Neuronal stem cell (in vitro differentiated cells): ENCODE data around the gene NARF.
"Not testable (repeated sequence)": the region's sequence is repeated elsewhere in the genome, so short reads cannot be mapped to it uniquely, and the experiment has no call there.

Source experiments
- DNase-seq: peaks from one replicate; pipeline ENCODE4 v3.0.0-alpha.2; 2013; ENCODE audit warnings: low spot score
- H2AFZ ChIP-seq: one replicate; pipeline ENCODE4 v1.6.1; 2013; ENCODE audit warnings: mild to moderate bottlenecking, low read length, inconsistent platforms
- H2AK5ac ChIP-seq: 2 replicates; pipeline ENCODE4 v1.6.1; 2013; ENCODE audit warnings: low read depth, mild to moderate bottlenecking, inconsistent platforms, low read length, moderate library complexity, mixed read lengths
- H2BK120ac ChIP-seq: 2 replicates; pipeline ENCODE4 v1.6.1; 2013; ENCODE audit warnings: low read depth, mild to moderate bottlenecking, inconsistent platforms, low read length, moderate library complexity, mixed read lengths
- H2BK12ac ChIP-seq: one replicate; pipeline ENCODE4 v1.6.1; 2013; ENCODE audit warnings: low read length, inconsistent platforms
- H2BK15ac ChIP-seq: 2 replicates; pipeline ENCODE4 v1.6.1; 2013; ENCODE audit warnings: mild to moderate bottlenecking, low read length, inconsistent platforms, mixed read lengths
- H2BK5ac ChIP-seq: one replicate; pipeline ENCODE4 v1.6.1; 2013; ENCODE audit warnings: inconsistent platforms, mild to moderate bottlenecking, low read length, moderate library complexity
- H3K14ac ChIP-seq: one replicate; pipeline ENCODE4 v1.6.1; 2013; ENCODE audit warnings: low read length, inconsistent platforms
- H3K18ac ChIP-seq: 2 replicates; pipeline ENCODE4 v1.6.1; 2013; ENCODE audit warnings: low read length, inconsistent platforms
- H3K23ac ChIP-seq: 2 replicates; pipeline ENCODE4 v1.6.1; 2013; ENCODE audit warnings: low read depth, mild to moderate bottlenecking, mixed read lengths, low read length, inconsistent platforms; ENCODE audit not compliant: poor library complexity
- H3K27ac ChIP-seq: replicated peaks from 3 replicates; pipeline ENCODE4 v1.5.1; 2013; ENCODE audit warnings: low read length, inconsistent platforms
- H3K27me3 ChIP-seq, 3 experiments: 2 replicates each; pipeline ENCODE4 v1.6.1; 2013; ENCODE audit warnings: low read length in 3 of 3, mild to moderate bottlenecking in 2 of 3, inconsistent platforms in 1 of 3, low read depth in 1 of 3, mixed read lengths in 1 of 3, moderate library complexity in 1 of 3; ENCODE audit not compliant: control insufficient read depth in 3 of 3, insufficient read depth in 3 of 3
- H3K36me3 ChIP-seq, 2 donors: replicated peaks in 1 of 2; 2 replicates each; pipeline ENCODE4 v1.6.1; 2013; ENCODE audit warnings: low read length in 2 of 2; ENCODE audit not compliant: control insufficient read depth in 2 of 2, insufficient read depth in 2 of 2
- H3K4ac ChIP-seq: 2 replicates; pipeline ENCODE4 v1.6.1; 2013; ENCODE audit warnings: inconsistent platforms, mild to moderate bottlenecking, low read length, moderate library complexity
- H3K4me1 ChIP-seq, 2 donors: 1 replicate in 1 of 2; 2 replicates in 1 of 2; pipeline ENCODE4 v1.6.1; 2013; ENCODE audit warnings: low read length in 2 of 2, low read depth in 1 of 2; ENCODE audit not compliant: control insufficient read depth in 2 of 2, insufficient read depth in 1 of 2
- H3K4me2 ChIP-seq: one replicate; pipeline ENCODE4 v1.6.1; 2013; ENCODE audit warnings: mild to moderate bottlenecking, low read length, inconsistent platforms; ENCODE audit not compliant: insufficient read depth, poor library complexity, severe bottlenecking
- H3K4me3 ChIP-seq, 2 donors: 2 replicates each; pipeline ENCODE4 v1.5.1; 2013; ENCODE audit warnings: low read length in 2 of 2, mild to moderate bottlenecking in 2 of 2, inconsistent platforms in 1 of 2, moderate library complexity in 1 of 2
- H3K79me1 ChIP-seq: one replicate; pipeline ENCODE4 v1.6.1; 2013; ENCODE audit warnings: low read depth, mild to moderate bottlenecking, inconsistent platforms, low read length, moderate library complexity
- H3K9ac ChIP-seq: one replicate; pipeline ENCODE4 v1.6.1; 2013; ENCODE audit warnings: mild to moderate bottlenecking, low read depth, low read length, inconsistent platforms; ENCODE audit not compliant: poor library complexity
- H3K9me3 ChIP-seq, 2 donors: replicated peaks in 1 of 2; 2 replicates each; pipeline versions ENCODE3 to v1.6.1; 2013; ENCODE audit warnings: low read length in 2 of 2, mild to moderate bottlenecking in 2 of 2, inconsistent platforms in 1 of 2, low read depth in 1 of 2, mixed read lengths in 1 of 2, moderate library complexity in 1 of 2; ENCODE audit not compliant: control insufficient read depth in 2 of 2, insufficient read depth in 1 of 2
- H4K8ac ChIP-seq: one replicate; pipeline ENCODE4 v1.6.1; 2013; ENCODE audit warnings: low read depth, mild to moderate bottlenecking, inconsistent platforms, low read length, moderate library complexity
- H4K91ac ChIP-seq: one replicate; pipeline ENCODE4 v1.6.1; 2013; ENCODE audit warnings: low read length, low read depth, mild to moderate bottlenecking, inconsistent platforms; ENCODE audit not compliant: poor library complexity
- WGBS, 2 donors: extraction: QIAGEN DNeasy Blood & Tissue Kit; methylation state at CpG; one replicate each; pipeline ENCODE4 v1.1.7; 2013; ENCODE audit warnings: missing lambda C conversion rate in 2 of 2, mixed read lengths in 1 of 2; ENCODE audit not compliant: insufficient read length in 2 of 2, insufficient replicate concordance in 1 of 2; ENCODE audit errors: extremely low coverage in 2 of 2; 5-methylcytosine and 5-hydroxymethylcytosine counted together

NARF gene

GRCh38 chr17:82449883-82450356, 8.6 kb upstream of the NARF start:
- H2BK5ac ChIP-seq: peak overlapping the region; percentile 87
- peak overlapping the region; percentile 96 for H2AK5ac ChIP-seq
- H3K18ac ChIP-seq: peak overlapping the region; percentile 99
- H2BK15ac ChIP-seq: no peak overlapping the region
- peak overlapping the region; percentile 94 for H3K14ac ChIP-seq
- H3K4ac ChIP-seq: peak overlapping the region; percentile 66
- peaks cover 7 to 37% of the 10 kb centered on the region in 2 donors for H3K36me3 ChIP-seq
- H2BK12ac ChIP-seq: no peak overlapping the region
- no peak overlapping the region for H3K23ac ChIP-seq
- WGBS, 2 donors: no CpG with 5 or more reads among the region's 18 CpGs
- H3K27ac ChIP-seq: no peak overlapping the region
- peaks cover 10 to 16% of the 10 kb centered on the region in 2 donors for H3K4me1 ChIP-seq
- peaks cover 20% of the 10 kb centered on the region for H3K79me1 ChIP-seq
- no peak overlapping the region for H2BK120ac ChIP-seq
- no peak overlapping the region for H4K8ac ChIP-seq
- peak overlapping the region; percentile 64 for H3K4me2 ChIP-seq
- H4K91ac ChIP-seq: no peak overlapping the region
- no peak for DNase-seq
- peaks cover 2 to 13% of the 10 kb centered on the region in 2 donors for H3K9me3 ChIP-seq
- peak overlapping the region; percentile 93 for H2AFZ ChIP-seq
- peak overlapping the region; percentile 96 for H3K9ac ChIP-seq
- no peaks in the 10 kb centered on the region for H3K27me3 ChIP-seq
- H3K4me3 ChIP-seq: peak overlapping the region; percentile 91 to 99

GRCh38 chr17:82450357-82451106, 8.0 kb upstream of the NARF start, which contains the start of gene CYBC1:
TSS of gene CYBC1 (minus strand) at chr17:82450752. CDS start at chr17:82449254, 1,498 bp downstream.
- H2BK120ac ChIP-seq: no peak within 1 kb of the TSS
- H4K91ac ChIP-seq: no peak within 1 kb of the TSS
- H3K4ac ChIP-seq: peak within 1 kb of the TSS; percentile 66
- H2BK12ac ChIP-seq: peak within 1 kb of the TSS; percentile 63
- no peak within 1 kb of the TSS for H2BK15ac ChIP-seq
- peaks cover 4 to 31% of the 10 kb centered on the region in 2 donors for H3K36me3 ChIP-seq
- H2BK5ac ChIP-seq: peak within 1 kb of the TSS; percentile 87
- H3K27me3 ChIP-seq: no peaks in the 10 kb centered on the region
- DNase-seq: peak; percentile 92
- H3K4me1 ChIP-seq: peaks cover 10 to 16% of the 10 kb centered on the region in 2 donors
- H4K8ac ChIP-seq: no peak within 1 kb of the TSS
- H3K4me3 ChIP-seq: peak within 1 kb of the TSS; percentile 91 to 99
- H3K18ac ChIP-seq: peak within 1 kb of the TSS; percentile 99
- WGBS, 2 donors: no CpG with 5 or more reads among the region's 91 CpGs
- peaks cover 19% of the 10 kb centered on the region for H3K79me1 ChIP-seq
- peak within 1 kb of the TSS; percentile 64 for H3K4me2 ChIP-seq
- peak within 1 kb of the TSS; percentile 89 for H3K23ac ChIP-seq
- peak within 1 kb of the TSS; percentile 93 for H2AFZ ChIP-seq
- peaks cover 2 to 13% of the 10 kb centered on the region in 2 donors for H3K9me3 ChIP-seq
- H3K14ac ChIP-seq: peak within 1 kb of the TSS; percentile 94
- H3K9ac ChIP-seq: peak within 1 kb of the TSS; percentile 96
- H3K27ac ChIP-seq: peak within 1 kb of the TSS; percentile 27
- H2AK5ac ChIP-seq: peak within 1 kb of the TSS; percentile 96

DNA sequence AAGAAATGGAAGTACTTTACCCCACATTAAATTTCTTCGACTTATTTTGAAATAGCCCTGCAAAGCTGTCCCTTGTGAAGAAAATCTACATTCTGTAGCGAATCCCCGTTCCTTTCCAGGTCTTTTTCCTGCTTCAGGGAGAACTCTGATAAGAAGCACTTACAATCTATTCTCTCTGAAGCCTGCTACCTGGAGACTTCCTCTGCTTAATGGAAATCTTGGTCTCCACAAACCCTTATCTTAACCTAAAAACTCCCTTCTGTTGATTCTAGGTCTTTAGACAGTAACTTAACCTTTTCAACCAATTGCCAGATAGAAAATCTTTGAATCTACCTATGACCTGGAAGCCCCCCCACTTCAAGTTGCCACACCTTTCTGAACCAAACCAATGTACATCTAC, 6.4 kb upstream of the NARF start:
- H2AK5ac ChIP-seq: no peak overlapping the region
- H3K4me2 ChIP-seq: no peak overlapping the region
- H3K9me3 ChIP-seq: peaks cover 2 to 13% of the 10 kb centered on the region in 2 donors
- H3K4me1 ChIP-seq: peaks cover 8 to 11% of the 10 kb centered on the region in 2 donors
- peaks cover 12% of the 10 kb centered on the region for H3K79me1 ChIP-seq
- H3K9ac ChIP-seq: no peak overlapping the region
- no peak overlapping the region for H3K18ac ChIP-seq
- H2BK15ac ChIP-seq: no peak overlapping the region
- H4K8ac ChIP-seq: no peak overlapping the region
- H3K36me3 ChIP-seq: peaks cover 3 to 18% of the 10 kb centered on the region in 2 donors
- no peak overlapping the region for H2BK120ac ChIP-seq
- no peak overlapping the region for H2BK12ac ChIP-seq
- no peak overlapping the region for H3K14ac ChIP-seq
- DNase-seq: no peak
- WGBS, 2 donors: no CpG with 5 or more reads among the region's 3 CpGs
- no peak overlapping the region for H4K91ac ChIP-seq
- no peak overlapping the region for H2AFZ ChIP-seq
- no peak overlapping the region for H2BK5ac ChIP-seq
- H3K23ac ChIP-seq: no peak overlapping the region
- H3K27ac ChIP-seq: no peak overlapping the region
- no peak overlapping the region for H3K4me3 ChIP-seq
- no peaks in the 10 kb centered on the region for H3K27me3 ChIP-seq
- H3K4ac ChIP-seq: no peak overlapping the region

- H3K23ac ChIP-seq, H3K9ac ChIP-seq, H4K91ac ChIP-seq, H2BK15ac ChIP-seq, H3K27me3 ChIP-seq, DNase-seq, H4K8ac ChIP-seq, H3K18ac ChIP-seq, H3K14ac ChIP-seq, H3K4me2 ChIP-seq, H2BK12ac ChIP-seq, H3K4ac ChIP-seq, H2BK120ac ChIP-seq, H2AFZ ChIP-seq, H2AK5ac ChIP-seq, H3K4me3 ChIP-seq, H3K27ac ChIP-seq, H2BK5ac ChIP-seq: not testable (repeated sequence)
- Histone ChIP-seq H3K79me1 (peaks cover 12% of the 10 kb centered on the region), H3K36me3 (peaks cover 0 to 11% of the 10 kb centered on the region in 2 donors), H3K9me3 (peaks cover 2 to 13% of the 10 kb centered on the region in 2 donors), H3K4me1 (peaks cover 10 to 16% of the 10 kb centered on the region in 2 donors)
- no CpG with 5 or more reads among the region's 7 CpGs for WGBS, 2 donors
Measured at GRCh38 chr17:82453151-82453550, 5.4 kb upstream of the NARF start.
